AG04450 (cell line): ENCODE measurements around the gene ARHGEF4. TPM values are rescaled to one million over a fixed set of nuclear protein-coding genes. Genes with fewer than 3 reads are reported as not detected.
A peak's percentile ranks its signal among the peaks of the same experiment; 100 is the strongest.

ENCODE experiments used
- CTCF ChIA-PET: fragments of 300-600, 350-600 bp; formaldehyde crosslinking; extraction: SDS; loops from one replicate; lab custom pipeline; 2022; ENCODE audit warnings: antibody characterized with exemption, inconsistent platforms; lab: Charles Lee
- POLR2A ChIA-PET: fragments of 350-600 bp; formaldehyde crosslinking; extraction: SDS; loops from one replicate; lab custom pipeline; 2021; ENCODE audit warnings: antibody characterized with exemption, inconsistent platforms; lab: Yijun Ruan, JAX
- DNase-seq: peaks from one replicate; pipeline ENCODE4 v3.0.0-alpha.2; 2011; ENCODE audit warnings: low read depth, low spot score
- H3K27ac ChIP-seq: one replicate; pipeline ENCODE4 v1.5.1; 2012; ENCODE audit warnings: low read depth, low read length, control low read depth
- H3K27me3 ChIP-seq: one replicate; pipeline ENCODE4 v1.6.0; 2012; ENCODE audit warnings: low read length; ENCODE audit not compliant: control insufficient read depth, insufficient read depth
- H3K4me3 ChIP-seq: 2 replicates; pipeline ENCODE4 v1.5.1; 2011; ENCODE audit warnings: mild to moderate bottlenecking, low read depth, low read length, control low read depth
- H3K9me3 ChIP-seq: 2 replicates; pipeline ENCODE4 v1.5.1; 2012; ENCODE audit warnings: low read length; ENCODE audit not compliant: control insufficient read depth, insufficient read depth
- polyA plus RNA-seq: library from polyadenylated mRNA; depleted of rRNA; stranded (reverse); fragments of >200 nt; gene quantifications from 2 replicates; pipeline ENCODE4 v1.2.3, GENCODE V29; 2011
- TF ChIP-seq, protein P1 (sequence below): IDR thresholded peaks from 2 replicates; pipeline ENCODE4 v1.5.1; 2011; ENCODE audit warnings: low read depth, low read length, control low read depth, inconsistent platforms

The ARHGEF4 gene
- polyA plus RNA-seq, 1 experiment = 0.95 TPM

- Histone ChIP-seq H3K27ac (no peak overlapping the region), H3K9me3 (no peaks in the 10 kb centered on the region; the same call in 1 of the 2 replicates), H3K4me3 (no peak overlapping the region), H3K27me3 (peaks cover 38% of the 10 kb centered on the region)
- TF ChIP-seq, protein P1, sequence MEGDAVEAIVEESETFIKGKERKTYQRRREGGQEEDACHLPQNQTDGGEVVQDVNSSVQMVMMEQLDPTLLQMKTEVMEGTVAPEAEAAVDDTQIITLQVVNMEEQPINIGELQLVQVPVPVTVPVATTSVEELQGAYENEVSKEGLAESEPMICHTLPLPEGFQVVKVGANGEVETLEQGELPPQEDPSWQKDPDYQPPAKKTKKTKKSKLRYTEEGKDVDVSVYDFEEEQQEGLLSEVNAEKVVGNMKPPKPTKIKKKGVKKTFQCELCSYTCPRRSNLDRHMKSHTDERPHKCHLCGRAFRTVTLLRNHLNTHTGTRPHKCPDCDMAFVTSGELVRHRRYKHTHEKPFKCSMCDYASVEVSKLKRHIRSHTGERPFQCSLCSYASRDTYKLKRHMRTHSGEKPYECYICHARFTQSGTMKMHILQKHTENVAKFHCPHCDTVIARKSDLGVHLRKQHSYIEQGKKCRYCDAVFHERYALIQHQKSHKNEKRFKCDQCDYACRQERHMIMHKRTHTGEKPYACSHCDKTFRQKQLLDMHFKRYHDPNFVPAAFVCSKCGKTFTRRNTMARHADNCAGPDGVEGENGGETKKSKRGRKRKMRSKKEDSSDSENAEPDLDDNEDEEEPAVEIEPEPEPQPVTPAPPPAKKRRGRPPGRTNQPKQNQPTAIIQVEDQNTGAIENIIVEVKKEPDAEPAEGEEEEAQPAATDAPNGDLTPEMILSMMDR = peak; percentile 52
- CTCF ChIA-PET = interaction anchor here (0.7 to 1.5 kb wide), 6 partner anchors 10 to 668 kb away, joined by 3 to 6 read pairs (median 4); no protein-coding TSS in a partner anchor
- POLR2A ChIA-PET = no interaction called here
- DNase-seq = no peak
Observed at GRCh38 chr2:131040661-131041401, 204.1 kb downstream of the ARHGEF4 start.

- no peak for DNase-seq
- TF ChIP-seq, protein P1 = no peak
- H3K27ac ChIP-seq = no peak overlapping the region
- ChIA-PET POLR2A (no interaction called here), CTCF (interaction anchor here (0.7 to 1.5 kb wide), 6 partner anchors 10 to 669 kb away, joined by 3 to 6 read pairs (median 4); no protein-coding TSS in a partner anchor)
- no peaks in the 10 kb centered on the region; the same call in 1 of the 2 replicates for H3K9me3 ChIP-seq
- peaks cover 31% of the 10 kb centered on the region for H3K27me3 ChIP-seq
- no peak overlapping the region for H3K4me3 ChIP-seq
Observed at GRCh38 chr2:131041402-131042147, 204.9 kb downstream of the ARHGEF4 start.

GRCh38 chr2:131042148-131042775 lies 205.5 kb downstream of the ARHGEF4 start:
- ChIA-PET POLR2A (no interaction called here), CTCF (no interaction called here)
- TF ChIP-seq, protein P1 = no peak
- DNase-seq = no peak
- H3K9me3 ChIP-seq = no peaks in the 10 kb centered on the region; the same call in 1 of the 2 replicates
- H3K27ac ChIP-seq = no peak overlapping the region
- no peak overlapping the region for H3K4me3 ChIP-seq
- peaks cover 24% of the 10 kb centered on the region for H3K27me3 ChIP-seq

- H3K4me3 ChIP-seq = no peak overlapping the region
Observed at GRCh38 chr2:131043199-131044074, 206.7 kb downstream of the ARHGEF4 start.

More at GRCh38 chr2:131043199-131044074, 206.7 kb downstream of the ARHGEF4 start:
- ChIA-PET POLR2A (no interaction called here), CTCF (no interaction called here)
- Histone ChIP-seq H3K27ac (no peak overlapping the region), H3K27me3 (peaks cover 17% of the 10 kb centered on the region), H3K9me3 (no peaks in the 10 kb centered on the region; the same call in 1 of the 2 replicates)
- DNase-seq = no peak
- TF ChIP-seq, protein P1 = no peak
